NCI-H82 treated with DMSO at 0.1 percent for 48 hours (cell line): ENCODE measurements around the gene GPR55.

Experiments used
- DNase-seq: peaks from one replicate; lab custom pipeline; 2025; ENCODE audit not compliant: unreplicated experiment; lab: John Stamatoyannopoulos, UW

Gene GPR55

DNA sequence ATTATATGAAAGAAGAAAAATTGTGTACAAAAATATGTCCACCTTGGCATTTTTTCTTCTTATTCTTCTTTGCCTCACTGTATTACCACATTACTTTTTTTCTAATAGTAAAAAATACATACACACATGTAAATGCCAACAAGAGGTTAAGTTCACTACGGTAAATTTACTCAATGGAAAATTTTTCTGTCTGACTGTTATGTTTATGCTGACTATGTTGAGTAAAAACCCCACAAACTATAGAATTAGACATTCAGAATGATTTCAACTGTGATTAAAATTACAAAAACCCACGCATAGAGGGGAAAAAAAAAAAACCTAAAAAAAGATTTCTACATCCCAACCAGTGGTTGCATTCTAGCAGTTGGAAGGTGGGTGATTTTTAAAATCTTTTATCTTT is 5.4 kb downstream of the GPR55 start:
- DNase-seq: no peak

DNA sequence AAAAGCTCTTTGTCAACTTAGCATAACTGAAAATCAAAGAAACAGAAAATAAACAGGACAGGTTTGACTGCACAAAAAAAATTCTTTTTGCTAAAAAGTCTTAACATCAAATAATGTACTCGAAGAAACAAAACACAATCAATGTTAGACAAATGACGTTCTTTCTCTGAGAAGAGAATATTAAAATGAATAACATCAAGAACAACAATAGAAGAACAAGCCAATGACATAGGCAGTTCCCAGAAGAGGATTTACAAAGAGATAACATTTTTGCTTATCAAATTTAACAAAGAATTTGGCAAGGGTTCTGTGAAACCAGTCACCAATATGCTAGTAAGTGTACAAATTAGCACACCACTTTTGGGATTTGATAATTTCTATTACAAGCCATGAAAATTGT is 5.8 kb downstream of the GPR55 start:
- DNase-seq: no peak

DNA sequence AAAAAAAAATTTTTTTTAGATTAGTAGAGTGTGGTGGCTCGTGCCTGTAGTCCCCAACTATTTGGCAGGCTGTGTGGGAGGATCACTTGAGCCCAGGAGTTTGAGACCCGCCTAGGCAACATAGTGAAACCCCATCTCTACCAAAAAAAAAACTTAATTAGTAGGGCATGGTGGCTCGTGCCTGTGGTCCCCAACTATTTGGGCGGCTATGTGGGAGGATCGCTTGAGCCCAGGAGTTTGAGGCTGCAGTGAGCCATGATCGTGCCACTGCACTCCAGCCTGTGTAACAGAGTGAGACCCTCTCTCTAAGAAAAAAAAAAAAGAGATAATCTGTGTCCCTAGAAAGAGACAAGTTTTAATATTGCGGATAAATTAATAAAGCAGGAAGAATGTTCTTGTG is 8.8 kb downstream of the GPR55 start:
- no peak for DNase-seq

DNA sequence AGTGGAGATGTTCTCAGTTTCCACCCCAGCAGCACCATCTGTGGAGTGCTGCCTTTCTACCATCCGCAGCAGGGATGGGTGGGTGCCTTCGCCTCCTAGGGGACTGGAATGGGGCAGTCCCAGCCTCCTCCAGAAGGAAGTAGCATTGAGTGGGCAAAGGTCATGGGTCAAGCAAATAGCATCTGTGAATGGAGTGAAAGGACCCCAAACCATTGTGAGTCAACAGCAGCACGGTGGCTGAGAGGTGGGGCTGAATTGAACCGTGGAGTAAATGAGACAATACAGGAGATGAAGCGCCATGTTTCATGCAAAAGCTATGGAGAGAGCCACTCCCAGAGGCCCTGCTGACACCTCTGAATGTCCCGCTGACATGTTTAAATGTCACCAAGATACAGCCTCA is 9.7 kb downstream of the GPR55 start:
- no peak for DNase-seq

DNA sequence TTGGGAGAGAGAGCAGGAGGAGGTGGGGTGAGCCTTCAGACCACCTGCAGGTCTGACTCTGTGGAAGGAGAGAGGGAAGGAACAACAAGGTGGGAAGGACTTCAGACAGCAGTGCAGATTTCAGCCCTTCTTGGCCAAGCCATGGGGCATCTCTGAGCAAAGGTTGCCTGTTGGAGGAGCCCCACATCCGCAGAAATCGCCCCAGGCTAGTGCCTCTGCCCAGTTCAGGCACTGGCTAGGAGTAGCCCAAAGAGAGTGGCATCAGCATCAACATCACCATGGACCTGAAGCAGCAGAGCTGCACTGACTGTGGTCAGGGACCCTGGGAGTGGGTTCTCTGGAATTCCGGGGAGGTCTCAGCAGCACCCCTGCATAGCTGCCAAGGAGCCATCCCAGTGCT is 10.2 kb downstream of the GPR55 start:
- DNase-seq: no peak

DNA sequence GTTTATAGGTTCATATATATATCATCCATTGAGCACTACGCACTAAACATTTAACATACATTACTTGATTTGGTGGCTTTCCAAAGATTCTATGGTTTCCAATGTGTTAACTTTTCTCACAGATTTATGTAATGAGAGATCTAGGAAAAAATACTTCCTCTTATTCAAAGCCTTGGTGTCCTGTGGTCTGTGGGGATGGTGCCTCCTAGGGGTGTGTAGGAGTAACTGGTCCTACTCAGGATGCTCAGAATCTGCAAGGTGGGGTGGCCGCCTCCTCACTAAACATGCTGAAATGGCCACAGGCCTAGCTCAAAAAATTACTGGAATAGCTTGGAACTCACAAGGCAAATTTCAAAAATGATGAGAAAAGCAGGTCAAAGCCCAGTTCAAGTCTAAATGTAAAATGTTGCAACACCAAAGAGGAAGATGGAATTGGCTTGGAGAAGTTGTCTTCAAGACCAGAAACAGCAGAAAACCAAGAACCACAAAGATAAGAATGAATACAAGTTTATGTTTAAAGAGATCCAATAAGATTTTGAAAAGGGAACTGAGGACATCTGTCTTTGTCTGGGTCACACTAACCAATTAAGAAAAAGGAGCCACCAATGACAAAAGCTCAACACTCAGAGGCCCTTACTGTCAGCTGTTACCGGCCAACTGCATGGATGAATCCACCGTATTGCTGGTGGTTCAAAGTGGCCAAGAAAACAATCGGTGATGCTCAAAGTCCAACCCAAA is 11.5 kb downstream of the GPR55 start:
- no peak for DNase-seq

DNA sequence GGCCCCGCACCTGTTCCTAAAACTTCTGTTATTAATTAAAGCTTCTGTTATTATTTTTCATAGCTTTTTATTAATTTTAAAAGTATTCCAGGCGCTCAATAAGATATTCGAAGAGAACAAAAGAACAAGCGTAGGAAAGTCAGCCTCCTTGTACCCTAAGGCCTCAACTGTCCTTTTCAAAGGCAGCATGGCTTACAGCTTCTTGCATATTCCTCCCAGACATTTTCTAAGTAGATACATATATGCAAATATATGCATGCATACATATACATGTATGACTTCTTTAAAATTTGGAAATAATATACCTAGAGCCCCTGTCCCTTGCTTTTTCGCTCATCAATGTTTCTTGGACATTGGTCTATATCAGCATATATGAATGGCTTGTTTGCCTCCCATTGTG is 12.3 kb downstream of the GPR55 start:
- no peak for DNase-seq

DNA sequence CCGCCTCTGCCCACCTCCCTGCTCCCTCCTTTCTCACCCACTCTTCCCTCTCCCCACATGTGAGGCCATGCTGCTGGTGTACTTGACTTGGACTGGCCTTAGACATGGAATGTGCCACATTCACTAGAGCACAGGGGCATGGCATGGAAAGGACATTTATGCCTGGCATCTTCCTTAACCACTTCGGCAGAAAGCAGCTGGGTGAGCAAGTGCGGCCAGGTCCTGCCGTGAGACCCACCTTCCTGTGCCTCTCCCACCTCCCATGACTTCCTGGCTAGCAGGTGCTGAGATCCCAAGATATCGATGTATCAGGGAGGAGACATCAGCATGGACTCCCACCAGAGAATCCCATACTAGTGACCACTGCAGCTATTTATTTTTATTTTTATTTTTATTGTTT is 13.0 kb downstream of the GPR55 start:
- DNase-seq: no peak

DNA sequence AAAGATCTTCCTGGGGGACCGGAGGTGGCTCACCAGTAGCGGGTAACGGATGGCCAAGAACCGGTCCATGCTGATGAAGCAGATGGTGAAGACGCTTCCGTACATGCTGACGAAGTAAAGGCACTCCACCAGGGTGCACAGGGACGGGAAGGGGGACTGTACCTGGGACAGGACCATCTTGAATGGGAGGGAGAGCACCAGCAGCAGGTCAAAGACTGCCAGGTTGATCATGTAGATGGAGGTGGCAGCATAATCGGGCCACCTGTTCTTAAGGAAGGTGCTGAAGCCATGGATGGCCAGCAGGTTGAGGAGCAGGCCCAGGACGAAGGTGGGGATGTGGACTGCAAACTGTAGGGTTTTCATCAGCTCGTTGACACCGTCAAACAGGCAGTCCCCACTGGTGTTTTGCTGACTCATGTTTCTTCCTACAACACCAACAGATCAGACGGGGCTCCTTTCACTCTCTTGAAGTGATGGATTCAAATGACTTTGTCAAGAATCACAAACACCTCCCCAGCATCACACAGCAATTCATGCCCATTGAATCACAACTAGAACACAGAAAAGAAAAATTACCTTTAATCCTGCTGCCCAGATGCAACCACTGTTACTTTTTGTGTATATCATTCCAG is 14.4 kb downstream of the GPR55 start:
- DNase-seq: no peak

DNA sequence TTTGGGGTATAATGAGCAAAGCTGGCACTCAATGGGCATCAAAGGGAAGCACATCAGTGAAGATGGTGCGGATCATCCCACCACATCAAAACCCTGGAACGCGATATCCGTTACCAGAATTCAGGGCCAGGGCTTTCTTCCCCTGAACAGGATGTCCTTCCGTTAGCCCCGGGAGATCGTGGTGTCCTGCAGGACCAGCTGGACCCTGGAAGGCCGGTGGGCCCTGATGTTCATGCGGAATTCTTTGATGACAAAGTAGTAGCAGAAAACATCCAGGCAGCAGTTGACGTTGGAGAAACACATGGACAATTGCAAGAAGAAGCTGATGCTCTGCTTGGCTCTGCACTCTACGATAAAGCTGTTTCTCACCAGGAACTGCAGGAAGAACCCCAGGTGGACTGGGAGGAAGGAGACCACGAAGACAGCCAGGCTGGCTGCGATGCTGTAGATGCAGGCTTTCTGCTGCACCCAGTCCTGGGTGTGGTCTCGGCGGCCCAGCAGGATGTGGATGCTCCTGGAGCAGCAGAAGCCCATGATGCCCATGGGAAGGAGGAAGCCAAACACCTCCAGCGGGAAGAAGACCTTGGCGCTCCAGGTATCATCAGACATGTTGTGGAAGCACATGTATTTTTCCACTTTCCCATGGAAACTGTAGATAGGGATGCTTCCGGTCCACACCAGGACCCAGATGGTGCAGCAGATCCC is 15.0 kb downstream of the GPR55 start:
- DNase-seq: no peak

DNA sequence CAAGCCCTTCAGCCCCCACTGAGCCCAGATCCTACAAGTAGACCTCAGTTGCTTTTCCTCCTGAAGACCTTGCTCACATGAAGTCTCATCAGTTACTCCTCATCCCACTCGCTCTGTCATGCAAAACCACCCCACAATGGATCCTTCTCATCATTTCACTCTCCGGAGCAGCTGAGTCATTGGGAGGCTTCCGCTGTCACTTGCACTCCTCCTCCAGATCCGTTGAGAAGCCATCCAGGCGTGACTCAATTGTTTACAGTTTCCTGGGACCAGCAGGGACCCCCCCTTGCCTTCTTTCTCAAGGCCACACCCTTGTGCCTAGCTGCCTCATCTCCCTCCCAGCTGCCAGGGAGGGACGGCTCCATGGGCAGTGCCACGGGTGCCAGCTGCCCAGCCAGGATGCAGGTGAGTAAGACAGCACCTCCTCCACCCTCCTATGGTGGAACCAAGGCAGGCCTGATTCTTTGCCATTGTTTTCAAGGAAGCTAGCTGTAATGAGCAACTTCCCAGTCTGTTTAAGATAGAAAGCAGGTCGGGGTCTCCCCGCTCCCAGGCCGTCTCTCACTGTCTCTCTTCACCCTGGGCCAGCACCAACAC is 16.3 kb downstream of the GPR55 start:
- no peak for DNase-seq

DNA sequence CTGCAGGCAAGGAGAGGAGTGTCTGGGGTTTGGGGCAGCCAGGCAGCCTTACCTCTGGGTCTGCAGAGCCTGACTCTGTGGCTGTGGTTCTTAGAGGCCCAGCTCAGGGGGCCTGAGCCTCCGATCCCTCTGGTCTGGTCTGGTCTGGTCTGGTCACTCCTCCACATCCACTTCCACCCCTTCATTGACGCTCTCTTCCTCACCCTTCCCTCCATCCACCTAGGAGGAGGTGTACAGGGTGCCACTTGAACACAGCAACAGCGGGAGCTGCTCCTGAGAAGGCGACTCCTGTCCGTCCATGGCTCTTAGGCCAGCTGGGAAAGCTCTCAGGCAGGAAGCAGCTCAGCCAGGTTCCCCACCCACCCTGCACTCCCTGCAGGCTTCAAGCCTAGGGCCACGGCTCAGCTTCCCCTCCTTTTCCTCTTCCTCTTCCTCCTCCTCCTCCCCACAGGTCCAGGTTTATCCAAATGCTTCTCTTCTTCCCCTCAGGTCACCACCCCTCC is 16.9 kb downstream of the GPR55 start:
- no peak for DNase-seq

DNA sequence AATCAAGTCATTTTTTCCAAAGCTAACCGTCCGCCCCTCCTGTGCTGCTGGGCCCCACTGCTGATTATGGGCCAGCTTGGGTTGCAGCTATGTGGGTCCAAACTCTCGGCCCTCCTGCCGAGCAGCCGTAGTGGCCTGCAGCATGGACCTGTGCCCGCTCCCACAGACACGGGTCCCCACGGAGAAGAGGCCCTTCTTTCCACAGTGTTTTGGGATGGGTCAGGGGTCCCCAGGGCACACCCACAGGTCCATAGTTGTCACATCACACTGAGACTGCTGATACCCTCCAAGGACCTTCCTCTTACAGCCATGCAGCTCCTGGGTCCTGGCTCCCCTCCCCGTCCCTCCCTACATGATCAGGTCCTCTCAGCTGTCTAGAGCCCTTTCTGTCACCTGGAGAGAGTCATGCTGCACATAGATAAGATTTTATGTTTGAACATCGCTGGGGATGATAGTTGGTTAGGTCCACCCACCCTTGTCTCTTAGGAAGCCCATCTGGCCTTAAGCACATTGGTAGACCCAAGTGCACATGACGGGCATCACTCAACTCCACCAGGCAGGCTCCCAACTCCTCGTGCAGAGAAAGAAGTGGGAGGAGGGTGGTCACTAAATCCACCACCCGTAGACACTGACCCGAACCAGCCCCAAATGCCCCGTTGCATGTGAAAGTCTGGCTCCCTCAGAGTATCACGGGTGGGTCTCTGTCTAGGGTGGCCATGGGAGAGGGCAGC is 17.5 kb downstream of the GPR55 start:
- no peak for DNase-seq

DNA sequence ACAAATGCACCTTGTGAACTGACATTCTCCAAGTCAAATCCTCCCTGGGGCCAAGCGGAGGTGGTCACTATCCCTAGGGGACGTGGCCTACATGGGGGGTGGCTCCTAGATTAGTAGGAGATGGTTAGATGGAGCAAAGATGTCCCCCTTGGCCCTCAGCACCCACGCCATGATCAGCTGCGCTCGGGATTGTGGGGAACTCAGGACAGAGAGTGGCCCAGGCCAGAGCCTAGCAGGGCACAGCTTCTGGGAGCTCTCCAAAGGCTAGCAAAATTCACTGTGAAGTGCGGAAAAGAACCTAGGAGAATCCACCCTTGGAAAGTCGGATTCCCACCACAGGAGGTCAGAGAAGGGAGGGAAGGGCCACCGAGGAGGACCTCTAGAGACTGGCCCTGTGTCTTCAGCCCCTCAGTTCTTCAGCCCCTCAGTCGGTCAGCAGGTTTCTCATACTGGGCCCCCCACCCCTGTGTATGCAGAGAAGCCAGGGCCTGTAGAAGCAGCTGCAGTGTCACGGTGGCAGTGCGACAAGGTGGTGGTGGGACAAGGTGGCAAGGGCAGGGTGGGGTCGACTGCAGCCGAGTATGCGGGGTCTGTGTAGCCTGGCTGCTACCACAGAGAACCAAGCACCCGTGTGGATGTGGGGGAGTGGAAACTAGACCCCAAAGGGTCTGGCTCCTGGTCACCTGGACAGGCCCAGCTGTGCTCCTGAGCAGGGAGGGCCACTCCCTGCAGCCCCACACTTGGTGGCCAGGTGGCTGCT is 18.4 kb downstream of the GPR55 start:
- no peak for DNase-seq

DNA sequence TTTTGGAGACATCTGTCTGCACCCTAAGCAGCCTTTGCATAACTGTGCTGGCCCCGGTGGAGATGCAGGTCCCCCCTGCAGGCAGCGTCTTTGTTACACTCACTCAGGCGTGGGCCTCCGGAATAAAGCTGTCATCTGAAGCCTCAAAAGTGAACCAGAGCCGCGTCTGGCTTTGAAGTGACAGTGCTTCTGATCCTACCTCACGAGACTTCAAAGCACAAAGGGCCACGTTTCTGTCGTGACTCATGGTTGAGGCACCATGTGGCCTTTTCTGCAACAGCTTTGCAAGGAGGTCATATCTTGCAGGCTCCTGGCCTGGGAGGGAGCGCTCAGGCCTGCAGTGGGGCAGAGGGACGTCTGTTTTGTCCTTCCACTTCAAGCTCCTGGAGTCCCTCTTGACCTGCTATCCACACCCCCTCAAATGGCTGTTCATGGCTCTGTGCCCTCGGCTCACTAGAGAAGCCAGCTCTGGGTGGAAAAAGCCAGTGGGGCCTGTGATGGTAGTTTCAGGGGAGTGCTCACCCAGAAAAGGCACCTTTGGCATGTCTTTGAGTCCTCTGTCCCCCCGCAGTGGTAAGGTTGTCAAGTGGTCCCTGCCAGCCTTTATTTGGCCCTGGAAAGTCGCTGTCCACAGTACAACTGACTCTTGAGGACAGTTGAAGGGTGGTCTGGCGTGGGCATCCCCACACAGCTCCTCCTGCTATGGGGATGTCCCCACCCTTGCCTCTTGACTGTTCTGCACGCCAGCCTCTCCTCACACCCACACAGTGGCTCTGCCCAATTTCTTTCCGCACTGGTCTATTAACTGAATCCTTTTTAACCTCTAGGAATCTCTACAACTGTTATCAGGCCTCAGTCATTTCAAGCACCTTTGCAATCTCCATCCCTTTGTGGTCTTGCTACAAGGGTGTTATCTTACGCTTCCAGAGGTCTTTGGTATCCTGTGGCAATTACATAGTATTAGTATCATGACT is 19.3 kb downstream of the GPR55 start:
- no peak for DNase-seq

DNA sequence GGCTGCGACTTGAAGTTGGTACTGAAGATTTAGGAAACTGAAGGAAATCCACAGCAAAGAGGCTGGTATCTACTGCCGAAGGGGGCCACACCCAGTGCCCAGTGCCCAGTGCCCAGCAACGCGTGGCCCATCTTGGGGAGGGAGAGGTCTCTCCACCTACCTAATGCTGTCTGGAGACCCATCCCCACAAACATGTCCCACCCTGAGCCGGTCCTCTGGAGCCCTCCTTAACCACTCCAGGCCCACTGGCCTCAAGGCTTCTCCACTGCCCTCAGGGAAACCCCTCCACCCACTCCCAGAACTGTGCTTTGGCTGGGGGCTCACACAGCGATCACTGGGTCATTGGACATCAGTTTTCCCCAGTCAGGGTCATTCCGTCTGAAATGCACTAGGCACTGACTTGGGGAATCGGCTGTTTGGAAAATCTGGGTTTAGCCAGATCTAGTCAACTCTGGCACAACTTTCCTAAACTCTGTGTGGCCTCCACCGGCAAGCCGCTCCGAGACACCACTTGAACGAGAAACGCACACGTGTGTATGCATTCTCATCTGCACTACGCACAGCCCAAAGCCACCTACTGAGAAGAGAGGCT is 20.1 kb downstream of the GPR55 start:
- DNase-seq: no peak

DNA sequence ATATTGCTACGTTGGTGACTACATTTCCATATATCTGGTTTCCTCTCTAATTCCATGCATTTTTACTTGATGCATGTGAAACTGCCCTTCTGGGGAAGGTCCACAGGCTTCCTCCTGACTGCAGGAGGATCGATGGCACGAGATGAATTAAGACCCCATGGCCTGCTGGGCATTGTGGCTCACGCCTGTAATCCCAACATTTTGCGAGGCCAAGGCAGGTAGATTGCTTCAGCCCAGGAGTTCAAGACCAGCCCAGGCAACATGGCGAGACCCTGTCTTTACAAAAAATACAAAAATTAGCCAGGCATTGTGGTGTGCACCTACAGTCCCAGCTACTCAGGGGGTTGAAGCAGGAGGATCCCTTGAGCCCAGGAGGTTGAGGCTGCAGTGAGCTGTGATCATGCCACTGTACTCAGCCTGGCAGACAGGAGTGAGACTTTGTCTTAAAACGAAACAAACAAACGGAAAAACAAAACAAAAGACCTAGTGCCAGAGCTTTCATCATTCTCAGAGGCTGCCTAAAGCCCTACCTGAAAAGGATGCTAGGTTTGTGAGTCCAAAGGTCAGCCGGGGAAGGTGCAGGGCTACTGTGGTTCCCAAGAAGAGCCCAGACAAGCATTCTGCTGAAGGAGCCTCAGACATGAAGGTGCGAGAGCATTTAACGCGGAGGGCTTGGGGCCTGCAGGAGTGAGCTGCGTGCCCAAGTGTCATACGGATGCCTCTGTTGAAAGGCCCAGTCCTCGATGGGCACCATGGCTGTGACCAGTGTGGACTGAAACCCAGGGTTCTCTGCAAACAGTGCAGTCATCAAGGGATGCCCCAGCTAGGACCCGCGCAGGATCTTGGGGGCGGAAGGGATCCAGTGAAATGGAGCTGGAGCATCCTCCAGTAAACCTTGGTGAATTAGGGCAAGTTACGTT is 21.6 kb downstream of the GPR55 start:
- DNase-seq: no peak
